Inflammatory macrophage treated with lipopolysaccharide for 1 hour (primary cell): Measurements from ENCODE around the gene CEP57L1.
"Not testable (repeated sequence)": the region's sequence is repeated elsewhere in the genome, so short reads cannot be mapped to it uniquely, and the experiment has no call there.

Experiments
- DNase-seq, 2 donors: peaks; one replicate each; pipeline ENCODE4 v3.0.0-alpha.2; 2020 to 2022

Gene CEP57L1

DNA sequence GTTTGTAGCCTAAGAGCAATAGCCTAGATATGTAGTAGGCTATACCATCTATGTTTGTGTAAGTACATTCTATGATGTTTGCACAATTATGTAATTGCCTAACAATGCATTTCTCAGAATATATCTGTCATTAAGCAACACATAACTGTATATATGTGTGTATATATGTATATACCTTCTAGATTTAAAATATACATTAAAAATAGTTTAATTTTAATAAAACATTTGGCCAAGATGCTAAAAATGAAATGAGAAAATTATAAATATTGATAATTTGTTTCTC is 21.2 kb upstream of the CEP57L1 start:
- DNase-seq, result peak in 1 of 2 donors; percentile 60

DNA sequence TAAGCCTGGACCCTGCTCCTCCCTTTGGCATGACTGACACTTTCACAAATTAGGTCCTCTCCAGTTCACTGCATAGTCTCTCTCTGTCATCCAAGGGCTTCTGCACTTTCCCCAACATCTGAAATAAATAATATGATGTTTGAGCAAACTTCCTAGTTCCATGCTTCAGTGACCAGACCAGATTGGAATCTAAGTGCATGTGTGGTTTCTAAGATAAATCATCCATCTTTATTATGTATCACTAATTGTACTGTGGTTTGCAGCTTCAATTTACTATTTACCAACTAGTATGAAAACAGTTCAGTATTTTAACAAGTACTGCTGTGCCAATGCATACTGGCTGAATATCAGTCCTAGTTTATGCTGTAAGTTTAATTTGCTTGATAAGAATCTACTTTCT is 19.4 kb upstream of the CEP57L1 start:
- DNase-seq, result no peak

DNA sequence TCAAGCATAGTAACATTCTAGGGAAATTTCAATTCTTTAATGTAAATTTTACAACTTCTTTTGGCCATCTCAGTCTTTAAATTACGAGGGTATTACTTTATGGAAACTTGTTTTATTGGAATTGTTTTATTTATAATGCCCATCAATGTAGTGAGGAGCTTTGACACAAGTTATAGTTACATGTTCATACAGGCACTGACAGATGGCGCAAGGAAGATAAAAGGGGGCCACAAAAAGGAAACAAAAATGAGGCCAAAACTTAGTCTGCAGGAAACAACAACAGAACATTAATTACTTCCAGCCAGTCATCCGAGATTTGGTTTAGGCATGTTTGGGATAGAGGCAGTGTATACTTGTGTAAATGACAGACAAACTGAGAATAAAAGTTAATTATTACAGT is 18.9 kb upstream of the CEP57L1 start:
- DNase-seq, result no peak

DNA sequence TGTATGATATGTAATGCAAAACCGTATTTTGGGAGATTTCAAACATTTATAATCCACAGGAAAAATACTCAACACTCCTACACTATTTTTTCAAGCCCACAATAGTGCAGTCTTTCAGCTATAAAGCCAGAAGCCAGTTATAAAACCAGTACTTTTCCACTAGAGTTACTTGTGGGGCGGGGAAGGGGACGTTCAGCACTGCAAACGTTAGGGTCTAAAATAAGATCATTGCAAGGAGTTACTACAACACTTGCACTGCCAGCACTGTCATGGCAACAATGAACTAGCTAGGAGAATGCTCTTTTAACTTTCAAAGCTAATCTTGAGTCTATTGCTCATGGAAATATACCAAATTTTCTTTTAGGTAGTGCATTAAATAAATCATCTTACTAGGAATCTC is 15.3 kb upstream of the CEP57L1 start:
- no peak for DNase-seq

DNA sequence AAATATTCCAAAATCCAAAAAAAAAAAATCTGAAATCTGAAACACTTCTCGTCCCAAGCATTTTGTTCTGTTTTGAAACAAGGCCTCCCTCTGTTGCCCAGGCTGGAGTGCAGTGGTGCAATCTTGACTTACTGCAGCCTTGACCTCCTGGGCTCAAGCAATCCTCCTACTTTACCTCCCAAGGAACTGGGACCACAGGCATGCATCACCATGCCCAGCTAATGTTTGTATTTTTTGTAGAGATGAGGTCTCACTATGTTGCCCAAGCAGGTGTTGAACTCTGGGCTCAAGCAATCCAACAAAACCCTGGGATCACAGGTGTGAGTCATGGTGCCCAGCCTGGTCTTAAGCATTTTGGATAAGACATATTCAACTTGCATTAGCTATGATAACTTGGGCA is 14.3 kb upstream of the CEP57L1 start:
- DNase-seq, result no peak

DNA sequence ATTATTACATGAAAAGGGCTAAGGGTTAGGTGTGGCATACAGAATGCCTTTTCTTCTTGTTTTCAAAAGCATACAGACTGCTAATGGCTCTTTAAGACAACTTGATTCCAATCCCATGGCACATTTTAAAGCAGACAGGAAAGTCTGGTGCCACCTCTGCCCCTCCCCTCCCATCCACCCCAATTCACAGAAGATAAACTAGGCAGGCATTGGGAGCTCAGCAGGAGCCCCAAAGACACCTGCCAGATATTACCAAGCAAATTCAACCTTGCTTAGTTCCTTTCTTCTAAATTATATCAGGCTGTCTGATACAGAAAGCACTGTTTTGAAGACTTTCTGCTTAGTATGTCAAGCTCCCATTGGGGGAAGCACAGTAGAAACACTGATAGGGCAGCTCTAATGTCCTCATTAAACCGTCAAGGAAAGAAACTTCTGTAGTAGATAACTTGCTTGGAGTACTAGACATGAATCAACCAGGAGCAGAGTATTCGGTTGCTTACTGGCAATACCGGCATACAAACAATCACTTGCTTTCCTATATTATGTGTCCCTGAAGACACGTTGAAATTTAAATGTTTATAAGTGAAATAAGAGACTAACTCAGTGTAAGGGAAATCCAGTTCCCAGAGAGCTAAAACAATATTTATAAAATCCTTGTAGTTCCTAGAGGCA is 13.7 kb upstream of the CEP57L1 start:
- DNase-seq, result no peak

DNA sequence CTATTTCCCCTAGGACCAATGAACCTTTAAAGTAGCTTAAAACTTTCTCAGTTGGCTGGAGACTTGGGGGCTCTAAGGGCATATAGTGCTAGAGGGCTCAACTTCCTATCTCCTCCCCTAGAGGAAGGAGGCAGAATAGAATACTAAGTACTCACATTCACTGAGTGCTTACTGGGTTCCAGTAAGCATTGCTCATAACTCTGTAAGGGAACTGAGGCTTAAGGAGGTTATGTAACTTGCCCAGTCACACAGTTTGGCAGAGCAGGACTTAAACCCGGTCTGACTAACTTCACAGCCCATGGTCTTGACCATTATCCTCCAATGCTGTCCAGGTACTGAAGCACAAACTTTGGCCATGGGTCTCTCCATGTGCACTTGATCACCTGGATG is 13.1 kb upstream of the CEP57L1 start:
- peak in 1 of 2 donors; percentile 46 for DNase-seq

DNA sequence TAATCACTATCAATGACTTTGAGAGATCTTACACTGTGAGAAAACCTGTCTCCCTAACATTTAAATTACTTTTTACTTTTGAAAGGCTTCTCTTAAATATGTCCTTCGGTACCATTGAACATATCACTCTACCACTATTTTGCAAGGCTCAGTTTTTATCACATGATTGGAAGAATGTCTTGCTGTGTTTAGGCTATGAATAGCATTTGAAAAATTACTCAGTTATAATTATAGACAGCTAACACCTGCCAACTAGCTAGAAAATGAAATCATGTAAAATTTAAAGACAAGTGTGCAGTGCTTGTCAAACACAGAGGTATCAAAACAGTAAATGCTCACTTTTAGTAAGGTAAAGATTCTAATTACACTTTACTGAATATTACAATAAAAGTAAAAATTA is 11.7 kb upstream of the CEP57L1 start:
- no peak for DNase-seq

DNA sequence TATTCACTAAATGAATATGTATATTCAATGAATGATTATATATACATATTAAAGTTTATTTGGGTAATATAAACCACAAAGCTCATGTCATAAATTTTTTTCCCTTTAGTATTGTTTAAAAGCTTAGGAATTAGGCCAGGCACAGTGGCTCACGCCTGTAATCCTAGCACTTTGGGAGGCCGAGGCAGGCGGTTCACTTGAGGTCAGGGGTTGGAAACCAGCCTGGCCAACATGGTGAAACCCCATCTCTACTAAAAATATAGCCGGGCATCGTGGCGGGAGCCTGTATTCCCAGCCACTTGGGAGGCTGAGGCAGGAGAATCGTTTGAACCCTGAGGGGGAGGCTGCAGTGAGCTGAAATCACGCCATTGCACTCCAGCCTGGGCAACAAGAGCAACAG is 11.2 kb upstream of the CEP57L1 start:
- not testable (repeated sequence) for DNase-seq

DNA sequence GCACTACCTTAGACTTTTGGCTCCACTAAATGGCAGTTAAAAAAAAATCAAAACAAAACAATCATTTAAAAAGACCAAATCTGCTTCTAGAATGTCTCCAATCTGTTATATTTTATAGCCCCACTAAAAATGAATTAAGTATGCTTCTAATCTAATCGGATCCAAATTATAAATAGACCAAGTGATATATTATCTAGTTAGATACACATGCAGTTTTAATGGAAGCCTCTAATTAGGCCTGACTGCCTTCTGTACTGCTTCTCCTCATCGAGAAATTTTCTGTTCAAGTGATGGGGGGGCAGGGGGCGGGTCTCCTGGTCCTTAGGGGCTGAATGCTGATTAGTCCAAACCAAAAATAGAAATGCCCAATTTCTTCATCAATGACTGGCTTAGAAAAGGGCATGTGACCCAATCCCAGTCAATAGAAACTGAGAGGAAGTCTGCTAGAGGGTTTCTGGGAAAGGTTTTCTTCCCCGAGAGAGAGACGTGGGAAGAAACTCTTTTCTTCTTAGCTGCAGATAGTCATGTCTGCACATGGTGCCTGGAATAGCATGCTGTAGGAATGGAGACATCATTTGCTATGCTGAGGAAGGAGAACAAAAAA is 7.5 kb upstream of the CEP57L1 start:
- DNase-seq, result peak in 1 of 2 donors; percentile 22

DNA sequence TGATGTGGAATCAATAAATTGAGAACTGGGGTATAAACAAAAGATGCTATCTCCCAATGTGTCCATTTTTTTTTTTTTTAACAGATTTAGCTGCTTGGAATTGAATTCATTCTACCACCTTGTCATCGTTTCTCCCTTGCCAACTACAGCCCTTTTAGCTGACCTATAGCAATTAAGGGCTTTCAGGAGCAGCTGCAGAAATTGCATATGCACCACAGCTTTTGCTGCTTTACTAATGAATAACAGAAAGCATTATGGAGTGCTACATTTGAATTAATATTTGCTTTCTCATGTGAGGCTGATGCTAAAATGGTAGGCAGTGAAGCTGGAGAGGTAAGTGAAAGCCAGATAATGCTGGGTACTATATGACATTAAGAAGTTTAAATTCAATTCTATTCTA is 6.3 kb upstream of the CEP57L1 start:
- no peak for DNase-seq

DNA sequence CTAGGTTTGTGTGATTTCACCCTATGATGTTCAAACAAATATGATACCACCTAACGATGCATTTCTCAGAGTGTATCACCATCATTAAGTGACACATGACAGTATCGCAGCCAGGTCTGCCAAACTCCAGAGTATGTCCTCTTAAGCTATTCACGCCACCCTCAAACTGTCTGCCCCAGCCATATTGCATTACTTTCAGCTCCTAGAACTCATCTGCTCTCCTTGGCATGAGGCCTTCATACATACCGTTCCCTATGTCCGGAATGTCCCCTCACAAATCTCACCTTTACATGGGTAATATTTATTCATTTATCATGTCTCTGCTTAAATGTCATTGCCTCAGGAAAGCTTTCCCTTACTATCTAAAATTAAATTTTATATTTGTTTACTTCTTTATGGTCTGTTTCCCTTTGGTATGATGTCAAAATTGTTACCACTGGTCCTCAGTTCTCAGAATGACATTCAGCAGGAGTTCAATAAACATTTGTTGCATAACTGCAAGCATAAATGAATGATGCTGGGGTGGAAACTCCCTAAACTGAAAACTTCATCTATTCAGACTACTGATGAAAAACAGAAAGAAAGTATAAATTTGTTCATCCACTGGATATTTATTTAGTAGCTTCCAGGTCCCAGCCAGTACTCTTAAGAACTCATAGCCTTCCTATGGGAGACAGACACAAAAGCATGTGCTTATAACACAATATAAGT is 3.8 kb upstream of the CEP57L1 start:
- peak in 1 of 2 donors; percentile 30 for DNase-seq

DNA sequence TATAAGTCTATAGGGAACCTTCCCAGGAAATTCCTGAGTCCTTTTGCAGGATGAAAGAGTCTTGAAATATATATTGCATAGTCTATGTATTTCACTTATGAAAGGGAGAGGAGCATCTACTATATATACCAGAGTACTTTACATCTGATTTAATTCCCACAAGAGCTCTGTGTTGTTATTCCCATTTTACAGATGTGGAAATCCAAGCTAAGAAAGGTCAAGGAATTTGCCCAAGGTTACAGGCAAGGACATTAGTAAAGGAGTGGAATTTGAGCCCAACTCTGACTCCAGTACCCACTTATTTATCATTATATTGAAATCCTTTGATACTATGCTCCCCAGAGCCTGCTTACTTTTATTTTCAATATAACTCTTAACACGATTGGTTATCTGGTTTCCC is 3.2 kb upstream of the CEP57L1 start:
- DNase-seq, result no peak

DNA sequence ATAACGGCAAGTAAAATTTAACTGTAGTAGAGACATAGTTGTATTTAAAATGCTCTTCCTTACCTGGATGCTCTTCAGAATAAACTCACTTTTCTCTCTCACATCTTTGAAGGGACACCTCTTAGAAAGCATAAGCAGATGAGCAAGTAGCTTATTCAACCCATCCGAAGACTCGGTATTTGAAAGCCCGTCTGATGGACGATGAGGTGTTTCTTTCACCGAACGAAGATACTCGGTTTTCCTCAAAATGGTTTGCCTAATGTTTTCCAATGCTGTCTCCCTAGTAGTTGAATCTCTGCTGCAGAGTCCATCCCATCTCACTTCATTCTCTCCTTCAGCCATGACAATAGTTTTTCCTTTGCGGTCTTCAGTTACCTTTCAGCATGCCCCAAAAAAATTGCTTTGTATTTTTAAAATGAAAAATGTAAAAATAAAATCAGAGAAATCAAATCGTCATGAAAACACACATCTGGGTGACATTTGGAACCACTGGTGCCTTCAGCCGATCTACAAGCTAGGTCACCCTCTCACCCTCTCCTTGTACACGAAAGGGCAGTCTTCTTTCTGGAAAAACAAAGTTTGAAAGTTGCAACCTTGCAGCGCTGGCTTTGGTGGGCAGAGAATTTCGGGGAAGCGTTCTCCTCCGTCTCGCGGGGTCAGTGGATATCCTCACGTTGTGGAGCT is 1.4 kb upstream of the CEP57L1 start:
- no peak for DNase-seq

DNA sequence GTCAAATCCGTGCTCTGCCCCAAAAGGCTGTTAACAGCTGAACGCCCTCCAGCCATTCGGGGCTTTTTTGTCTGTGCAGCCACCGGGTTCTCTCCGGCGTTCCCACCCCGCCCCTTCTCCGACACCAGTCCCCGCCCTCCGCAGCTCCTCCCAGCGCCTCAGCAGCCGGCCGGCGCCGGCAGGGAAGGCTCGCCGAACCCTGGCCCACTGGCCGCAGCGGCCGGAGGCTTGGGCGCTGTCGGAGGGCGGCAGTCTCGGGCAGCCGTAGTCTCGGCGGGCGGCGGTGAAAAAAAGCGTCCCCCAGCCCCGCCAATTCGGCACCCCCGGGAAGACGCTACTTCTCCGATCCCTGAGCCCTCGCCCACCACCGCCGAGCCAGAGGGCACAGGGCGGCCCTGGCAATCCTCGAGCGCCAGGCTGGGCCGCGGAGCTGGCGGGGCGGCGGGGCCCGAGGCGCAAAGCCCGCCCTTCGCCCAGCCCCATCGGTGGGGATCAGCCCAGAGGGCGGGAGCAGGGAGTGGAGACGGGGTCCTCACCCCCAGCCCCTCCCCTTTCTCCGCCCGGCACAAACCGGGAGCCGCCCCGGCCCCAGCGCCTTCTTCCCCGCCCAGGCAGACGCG is 781 bp upstream of the CEP57L1 start, which contains the start of gene SESN1:
Gene SESN1 (minus strand): TSS at position 431 of the 620 bp plus-strand sequence. CDS start 773 bp downstream, outside the sequence.
- peak; percentile 93 to 96 for DNase-seq

DNA sequence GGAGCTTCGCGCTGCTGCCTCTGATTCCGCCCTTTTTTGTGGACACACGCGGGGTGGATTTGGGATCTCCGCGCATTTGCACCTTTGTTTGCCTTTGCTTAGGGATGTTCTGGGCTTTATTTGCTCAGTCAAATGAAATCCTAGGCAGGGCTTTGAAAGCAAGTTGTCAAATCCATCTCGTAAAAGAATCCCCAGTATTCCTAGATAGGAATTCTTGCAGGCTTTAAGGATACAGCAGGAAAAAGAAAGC is 453 bp downstream of the CEP57L1 start:
- no peak for DNase-seq

DNA sequence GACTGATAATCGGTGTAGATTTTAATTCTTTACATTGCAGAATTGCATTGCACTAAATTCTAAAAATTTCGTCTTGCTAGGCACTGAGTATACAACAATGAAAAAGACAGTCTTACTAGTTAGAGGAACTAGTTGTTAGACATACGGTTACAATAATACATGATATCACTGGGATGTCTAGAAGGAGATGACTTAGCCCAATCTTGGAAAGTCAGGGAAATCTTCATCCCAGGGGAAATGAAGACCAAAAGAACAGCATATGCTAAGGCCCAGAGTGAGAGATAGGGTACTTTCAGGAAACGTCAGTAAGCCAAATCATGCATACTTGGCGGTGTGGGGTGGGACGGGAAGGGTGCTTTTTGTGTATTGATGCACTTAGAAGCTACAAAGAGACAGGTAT is 901 bp downstream of the CEP57L1 start:
- peak in 1 of 2 donors; percentile 32 for DNase-seq

DNA sequence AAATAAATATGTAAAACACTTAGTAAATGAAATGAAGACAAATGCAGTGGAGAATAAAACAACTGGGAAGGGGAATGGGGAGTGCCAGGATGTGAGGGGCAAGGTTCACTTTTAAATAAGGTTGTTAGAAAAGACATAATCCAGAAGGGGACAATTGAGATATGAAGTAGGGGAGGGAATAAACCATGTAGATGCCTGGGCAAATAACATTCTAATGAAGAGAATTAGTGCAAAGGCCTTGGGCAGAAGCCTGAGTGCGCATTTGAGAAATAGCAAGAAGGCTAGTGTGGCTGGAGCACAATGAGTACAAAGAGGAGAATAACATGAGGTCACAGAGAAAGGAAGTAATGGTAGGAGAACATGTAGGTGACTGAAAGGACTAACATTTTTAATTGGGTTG is 2.4 kb downstream of the CEP57L1 start:
- no peak for DNase-seq

DNA sequence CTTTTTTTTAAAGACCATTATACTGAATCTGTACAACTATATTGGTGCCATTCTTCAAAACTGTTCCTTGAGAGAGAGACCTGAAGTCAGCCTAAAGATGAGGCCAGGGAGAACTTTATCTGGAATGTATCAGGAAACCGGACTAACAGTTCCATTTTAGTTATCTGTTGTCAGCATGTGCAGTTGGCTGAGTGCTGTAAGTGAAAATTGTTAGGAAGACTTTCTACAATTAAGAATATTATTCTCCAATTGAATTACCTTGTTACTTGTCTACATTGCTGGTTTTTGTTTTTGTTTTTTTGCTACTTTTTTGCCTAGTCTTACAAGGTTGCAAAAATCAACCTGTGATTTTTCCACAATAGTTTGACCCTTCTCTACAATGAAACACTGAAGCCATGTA is 7.5 kb downstream of the CEP57L1 start:
- no peak for DNase-seq

DNA sequence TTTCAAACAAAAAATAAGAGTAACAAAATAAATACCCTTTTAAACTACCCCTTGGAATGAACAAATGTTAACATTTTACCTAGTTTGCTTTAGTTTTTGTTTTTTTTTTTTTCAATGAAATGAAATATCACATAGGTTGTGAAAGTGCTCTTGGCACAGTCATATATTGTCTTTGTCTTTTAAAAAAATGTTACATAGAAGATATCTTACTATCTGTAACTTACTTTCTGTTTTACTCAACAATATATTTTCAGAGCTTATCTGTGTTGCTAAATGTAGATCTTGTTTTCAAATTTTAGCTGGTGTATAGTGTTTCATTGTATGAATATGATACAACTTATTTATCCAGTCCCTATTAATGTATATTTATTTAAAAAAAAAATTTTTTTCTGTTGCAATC is 8.6 kb downstream of the CEP57L1 start:
- DNase-seq, result no peak

DNA sequence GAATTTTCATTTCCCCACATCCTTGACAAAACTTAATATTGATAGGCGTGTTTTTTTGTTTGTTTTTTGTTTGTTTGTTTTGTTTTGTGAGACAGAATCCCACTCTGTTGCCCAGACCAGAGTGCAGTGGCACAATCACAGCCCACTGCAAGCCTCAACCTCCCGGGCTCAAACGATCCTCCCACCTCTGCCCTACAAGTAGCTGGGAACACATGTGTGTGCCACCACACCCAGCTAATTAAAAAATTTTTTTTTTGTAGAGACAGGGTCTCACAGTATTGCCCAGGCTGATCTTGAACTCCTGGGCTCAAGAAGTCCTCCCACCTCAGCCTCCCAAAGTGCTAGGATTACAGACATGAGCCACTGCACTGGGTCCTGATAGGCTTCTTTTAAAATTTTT is 9.2 kb downstream of the CEP57L1 start:
- no peak for DNase-seq

DNA sequence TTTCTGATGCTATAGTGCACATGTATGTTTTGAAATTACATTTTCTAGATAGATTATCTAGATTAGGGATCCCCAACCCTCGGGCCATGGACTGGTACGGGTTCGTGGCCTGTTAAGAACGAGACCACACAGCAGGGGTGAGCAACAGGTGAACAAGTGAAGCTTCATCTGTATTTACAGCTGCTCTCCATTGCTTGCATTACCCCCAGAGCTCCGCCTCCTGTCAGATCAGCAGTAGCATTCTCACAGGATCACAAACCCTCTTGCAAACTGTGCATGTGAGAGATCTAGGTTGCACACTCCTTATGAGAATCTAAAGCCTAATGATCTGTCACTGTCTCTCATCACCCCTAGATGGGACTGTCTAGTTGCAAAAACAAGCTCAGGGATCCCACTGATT is 10.4 kb downstream of the CEP57L1 start:
- no peak for DNase-seq

DNA sequence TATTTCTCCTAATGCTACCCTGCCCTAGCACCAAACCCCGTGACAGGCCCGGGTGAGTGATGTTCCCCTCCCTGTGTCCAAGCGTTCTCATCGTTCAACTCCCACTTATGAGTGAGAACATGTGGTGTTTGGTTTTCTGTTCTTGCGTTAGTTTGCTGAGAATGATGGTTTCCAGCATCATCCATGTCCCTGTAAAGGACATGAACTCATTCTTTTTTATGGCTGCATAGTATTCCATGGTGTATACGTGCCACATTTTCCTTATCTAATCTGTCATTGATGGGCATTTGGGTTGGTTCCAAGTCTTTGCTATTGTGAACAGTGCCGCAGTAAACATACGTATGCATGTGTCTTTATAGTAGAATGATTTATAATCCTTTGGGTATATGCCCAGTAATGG is 14.4 kb downstream of the CEP57L1 start:
- DNase-seq, result not testable (repeated sequence)

DNA sequence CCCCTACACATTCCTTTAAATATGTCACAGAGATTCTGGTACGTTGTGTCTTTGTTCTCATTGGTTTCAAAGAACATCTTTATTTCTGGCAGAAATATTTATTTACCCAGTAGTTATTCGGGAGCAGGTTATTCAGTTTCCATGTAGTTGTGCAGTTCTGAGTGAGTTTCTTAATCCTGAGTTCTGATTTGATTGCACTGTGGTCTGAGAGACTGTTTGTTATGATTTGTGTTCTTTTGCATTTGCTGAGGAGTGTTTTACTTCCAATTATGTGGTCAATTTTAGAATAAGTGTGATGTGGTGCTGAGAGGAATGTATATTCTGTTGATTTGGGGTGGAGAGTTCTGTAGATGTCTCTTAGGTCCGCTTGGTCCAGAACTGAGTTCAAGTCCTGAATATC is 17.4 kb downstream of the CEP57L1 start:
- DNase-seq, result not testable (repeated sequence)
